Activated T-helper 9 cell treated with anti-CD3 and anti-CD28 coated beads, Interleukin-2, amount 50 U/mL, for 16 hours (primary cell): ENCODE results near the gene CACNG4.

Experiments used
- DNase-seq: peaks from one replicate; pipeline ENCODE4 v3.0.0-alpha.2; 2020; ENCODE audit warnings: low read depth

The CACNG4 gene

DNA sequence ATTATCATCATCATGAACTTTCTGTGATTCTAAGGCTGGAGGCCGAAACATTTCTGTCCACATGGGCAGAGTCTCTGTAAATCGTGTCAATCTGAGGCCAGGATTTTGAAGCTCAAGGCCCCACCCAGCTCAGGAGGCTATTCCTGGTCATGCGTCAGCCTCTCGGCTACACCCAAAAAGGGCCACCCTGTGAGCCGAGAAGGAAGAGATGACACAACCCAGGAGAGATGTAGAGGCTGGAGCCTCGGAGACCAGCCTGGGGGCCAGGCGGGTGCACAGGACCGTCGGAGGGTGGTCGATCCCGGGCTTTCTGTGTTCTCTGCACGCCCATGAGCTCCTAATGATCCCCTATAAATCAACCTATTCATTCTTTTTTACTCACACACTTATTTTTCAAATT lies 78.8 kb downstream of the CACNG4 start:
- DNase-seq = no peak

GRCh38 chr17:67044016-67044772 lies 79.7 kb downstream of the CACNG4 start, which contains the start of gene CACNG1:
Gene CACNG1, plus strand, starts transcription at chr17:67044554. Its CDS starts 107 bp downstream, at chr17:67044661.
- no peak for DNase-seq

- DNase-seq = no peak
Measured at GRCh38 chr17:67044940-67045339, 80.4 kb downstream of the CACNG4 start.

DNA sequence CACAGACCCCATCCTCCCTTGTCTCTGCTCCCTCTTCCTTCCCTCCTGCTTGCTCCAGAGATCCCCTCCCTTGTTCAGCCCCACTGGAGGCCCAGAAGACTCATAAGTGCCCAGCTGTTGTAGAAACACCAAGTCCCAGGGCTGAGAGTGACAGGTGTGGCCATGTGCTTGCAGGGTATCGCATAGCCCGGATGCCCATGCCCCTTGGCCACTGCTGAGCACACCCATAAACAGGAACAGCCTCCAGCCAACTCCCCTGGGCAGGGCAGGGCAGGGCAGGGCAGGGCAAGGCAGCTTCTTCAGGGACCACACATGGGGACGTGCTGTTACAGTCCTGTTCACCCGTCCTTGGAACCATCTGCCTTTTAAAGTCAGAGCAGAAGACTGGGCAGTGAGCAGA lies 81.9 kb downstream of the CACNG4 start:
- DNase-seq = no peak

- DNase-seq = no peak
Measured at GRCh38 chr17:67047382-67047781, 82.9 kb downstream of the CACNG4 start.

DNA sequence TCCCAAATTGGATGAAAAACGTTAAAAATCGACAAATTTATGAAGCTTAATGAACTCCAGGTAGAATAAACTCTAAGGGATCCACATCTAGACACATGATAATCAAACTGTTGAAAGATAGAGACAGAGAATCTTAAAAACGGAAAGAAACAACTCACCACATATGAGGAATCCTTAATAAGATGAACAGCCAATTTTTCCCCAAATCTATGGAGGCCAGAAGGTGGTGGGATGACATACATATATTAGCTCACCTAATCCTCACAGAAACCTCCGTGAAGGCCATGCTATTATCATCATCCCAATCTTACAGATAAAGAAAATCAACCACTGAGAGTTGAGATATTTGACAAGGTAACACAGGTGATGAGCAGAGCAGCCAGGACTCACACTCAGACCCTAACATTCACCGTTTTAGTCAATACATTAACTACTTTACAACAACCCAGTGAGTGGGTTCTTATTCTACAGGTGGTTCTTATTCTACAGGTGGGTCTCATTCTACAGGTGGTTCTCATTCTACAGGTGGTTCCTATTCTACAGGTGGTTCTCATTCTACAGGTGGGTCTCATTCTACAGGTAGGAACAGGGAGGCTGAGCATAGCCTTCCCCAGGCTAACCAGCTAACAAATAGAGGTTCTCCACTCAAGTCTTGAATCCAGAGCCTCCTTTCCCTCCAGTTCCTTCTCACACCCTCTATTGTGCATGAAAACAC lies 84.7 kb downstream of the CACNG4 start:
- no peak for DNase-seq

DNA sequence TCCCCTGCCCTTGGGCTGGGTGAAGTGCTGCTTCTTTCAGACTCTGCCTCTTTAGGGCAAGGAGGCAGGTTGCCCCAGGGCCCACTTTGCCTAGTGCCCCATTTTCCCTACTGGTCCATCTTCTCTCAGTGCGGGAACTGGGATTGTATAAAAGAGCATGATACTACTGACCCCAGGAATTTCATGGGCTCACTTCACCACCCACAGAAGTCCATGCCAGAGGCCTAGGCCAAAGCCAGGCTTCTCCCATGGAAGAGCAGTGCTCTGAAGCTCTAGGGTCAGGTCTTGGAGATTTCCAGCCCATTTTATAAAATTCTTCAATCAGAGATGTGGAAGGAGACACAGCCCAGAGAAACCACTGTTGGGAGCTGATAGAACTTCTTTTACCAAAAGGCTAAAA lies 85.6 kb downstream of the CACNG4 start:
- no peak for DNase-seq

GRCh38 chr17:67050471-67051154 lies 86.1 kb downstream of the CACNG4 start:
- no peak for DNase-seq

- no peak for DNase-seq
Measured at GRCh38 chr17:67051155-67051538, 86.6 kb downstream of the CACNG4 start.

- DNase-seq = no peak
Measured at GRCh38 chr17:67051837-67052236, 87.3 kb downstream of the CACNG4 start.

DNA sequence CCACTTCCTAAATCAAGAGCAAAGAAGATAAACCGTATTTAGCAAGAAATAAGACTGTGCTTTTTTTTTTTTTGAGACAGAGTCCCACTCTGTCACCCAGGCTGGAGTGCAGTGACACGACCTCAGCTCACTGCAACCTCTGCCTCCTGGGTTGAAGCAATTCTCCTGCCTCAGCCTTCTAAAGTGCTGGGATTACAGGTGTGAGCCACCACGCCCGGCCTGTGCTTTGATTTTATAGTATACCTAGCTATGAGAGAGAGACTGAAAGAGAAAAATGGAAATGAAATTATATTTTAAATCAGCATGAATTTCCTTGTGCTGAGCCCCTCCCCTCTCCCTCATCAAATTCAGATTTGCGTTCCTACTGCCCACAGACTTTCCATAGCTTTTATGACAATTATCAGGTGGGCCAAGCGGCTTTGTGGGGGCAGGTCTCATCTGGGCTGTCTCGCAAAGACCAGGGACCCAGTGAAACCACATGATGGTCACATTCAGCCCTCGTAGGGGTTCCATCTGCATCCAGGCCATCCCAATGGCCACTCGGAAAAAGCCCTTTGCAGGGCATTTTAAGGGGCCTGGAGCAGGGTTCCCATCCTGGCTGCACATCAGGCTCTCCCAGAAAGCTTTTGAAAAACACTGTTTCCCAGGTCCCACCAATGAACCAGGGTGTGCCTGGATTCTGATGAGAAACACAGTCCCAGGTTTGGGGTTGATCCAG lies 88.4 kb downstream of the CACNG4 start:
- DNase-seq = no peak

- no peak for DNase-seq
Measured at GRCh38 chr17:67053438-67054000, 89.0 kb downstream of the CACNG4 start.

GRCh38 chr17:67054011-67054591 lies 89.6 kb downstream of the CACNG4 start:
- DNase-seq = no peak

DNA sequence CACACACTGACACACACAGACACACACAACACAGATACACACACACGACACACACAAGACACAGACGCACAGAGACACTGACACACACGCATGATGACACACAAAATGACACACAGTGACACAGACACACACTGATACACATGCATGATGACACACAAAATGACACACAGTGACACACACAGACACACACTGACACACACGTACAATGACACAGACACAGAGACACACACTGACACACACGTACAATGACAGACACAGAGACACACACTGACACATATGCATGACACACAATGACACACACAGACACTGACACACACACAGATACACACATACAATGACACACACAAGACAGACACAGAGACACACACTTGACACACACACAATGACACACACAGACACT lies 90.1 kb downstream of the CACNG4 start:
- no peak for DNase-seq

- DNase-seq = no peak
Measured at GRCh38 chr17:67055041-67055443, 90.5 kb downstream of the CACNG4 start.

GRCh38 chr17:67055811-67056745 lies 91.6 kb downstream of the CACNG4 start:
- DNase-seq = no peak

- DNase-seq = no peak
Measured at GRCh38 chr17:67056746-67057490, 92.4 kb downstream of the CACNG4 start.

DNA sequence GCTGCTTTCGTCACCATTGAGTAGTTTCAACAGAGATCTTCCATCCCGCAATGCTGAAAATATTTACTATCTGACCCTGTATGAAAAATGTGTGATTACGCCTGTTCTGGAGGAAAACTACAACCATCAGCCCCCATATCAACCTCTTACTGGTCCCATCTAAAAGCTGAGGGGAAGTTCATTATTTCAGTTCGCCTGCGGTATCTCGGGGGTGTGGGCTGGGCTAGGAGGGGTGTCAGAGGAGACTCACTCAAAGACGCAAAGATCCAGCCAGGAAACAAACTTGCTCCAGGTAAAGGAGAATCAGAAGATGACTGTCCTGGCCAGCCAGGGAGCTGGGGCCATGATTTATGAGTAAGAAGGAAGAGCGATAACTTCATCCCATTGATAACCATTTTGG lies 93.5 kb downstream of the CACNG4 start:
- DNase-seq = no peak

- no peak for DNase-seq
Measured at GRCh38 chr17:67059372-67059771, 94.9 kb downstream of the CACNG4 start.

DNA sequence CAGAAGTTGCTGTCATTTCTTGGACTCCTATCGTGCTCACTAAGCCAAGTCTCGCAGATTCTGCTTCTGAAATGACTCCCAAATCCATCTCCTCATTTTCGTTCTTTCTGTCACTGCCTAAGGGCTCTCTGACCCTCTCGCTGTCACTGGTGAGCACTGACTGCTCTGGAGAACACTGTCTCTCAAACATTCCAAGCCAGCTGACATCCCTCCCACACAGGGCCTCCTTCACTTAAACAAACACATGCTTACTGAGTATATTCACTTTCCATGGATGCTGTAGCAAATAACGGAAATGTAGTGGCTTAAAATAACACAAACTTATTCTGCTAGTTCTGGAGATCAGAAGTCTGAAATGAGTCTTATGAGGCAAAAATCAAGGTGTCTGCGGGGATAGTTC lies 98.6 kb downstream of the CACNG4 start:
- no peak for DNase-seq
